PC-9 (cell line): ENCODE measurements around the gene ZNF121. TPM values are rescaled to one million over a fixed set of nuclear protein-coding genes. Genes with fewer than 3 reads are reported as not detected.
A peak's percentile ranks its signal among the peaks of the same experiment; 100 is the strongest.

Experiments used
- BruUV-seq: library from RNA; stranded (reverse); fragments of 400-500 nt; replicated peaks from 2 replicates; lab custom pipeline; 2021; lab: Mats Ljungman, UMichigan
- CTCF ChIA-PET: fragments of 300-600 bp; sonication (Branson Sonifier 250); formaldehyde crosslinking; loops from one replicate; lab custom pipeline; 2022; ENCODE audit warnings: antibody characterized with exemption; lab: Charles Lee
- POLR2A ChIA-PET: fragments of 300-600 bp; sonication (Branson Sonifier 250); formaldehyde crosslinking; loops from one replicate; lab custom pipeline; 2022; ENCODE audit warnings: antibody characterized with exemption; ENCODE audit not compliant: unreplicated experiment; lab: Charles Lee
- DNase-seq, 2 experiments: peaks; one replicate each; pipeline versions ENCODE4 v3.0.0 to v3.0.0-alpha.2; 2015 to 2022; ENCODE audit warnings: mixed read lengths in 1 of 2
- H2AFZ ChIP-seq: fragments of 200-600 bp; sonication (generic); 2 replicates; pipeline ENCODE4 v1.8.1; 2017; ENCODE audit warnings: antibody characterized with exemption
- H3F3A ChIP-seq: fragments of 200-600 bp; sonication (generic); 2 replicates; pipeline ENCODE4 v1.8.1; 2017; ENCODE audit warnings: antibody characterized with exemption, mild to moderate bottlenecking, low read depth; ENCODE audit not compliant: insufficient read depth
- H3K27ac ChIP-seq: fragments of 200-600 bp; sonication (generic); 2 replicates; pipeline ENCODE4 v1.6.1; 2016; ENCODE audit warnings: mixed run types
- H3K27me3 ChIP-seq: fragments of 200-600 bp; sonication (generic); 2 replicates; pipeline ENCODE4 v1.6.1; 2016; ENCODE audit warnings: low read depth, mixed run types; ENCODE audit not compliant: insufficient read depth
- H3K36me3 ChIP-seq: fragments of 200-600 bp; sonication (generic); 2 replicates; pipeline ENCODE4 v1.6.1; 2016; ENCODE audit warnings: low read depth, mixed run types
- H3K4me1 ChIP-seq: fragments of 200-600 bp; sonication (generic); replicated peaks from 2 replicates; pipeline ENCODE4 v1.6.1; 2016; ENCODE audit warnings: mixed run types; ENCODE audit not compliant: insufficient read depth
- H3K4me2 ChIP-seq: fragments of 200-600 bp; sonication (generic); 2 replicates; pipeline ENCODE4 v1.6.1; 2017; ENCODE audit warnings: mixed run types
- H3K4me3 ChIP-seq: fragments of 200-600 bp; sonication (generic); 2 replicates; pipeline ENCODE4 v1.6.1; 2016; ENCODE audit warnings: mixed run types
- H3K79me2 ChIP-seq: fragments of 200-600 bp; sonication (generic); 2 replicates; pipeline ENCODE4 v1.6.1; 2017; ENCODE audit warnings: low read depth, mixed run types
- H3K9me2 ChIP-seq: fragments of 200-600 bp; sonication (generic); 2 replicates; pipeline ENCODE4 v1.8.1; 2017; ENCODE audit warnings: mild to moderate bottlenecking; ENCODE audit not compliant: insufficient read depth
- H3K9me3 ChIP-seq: fragments of 200-600 bp; sonication (generic); 2 replicates; pipeline ENCODE4 v1.8.1; 2016; ENCODE audit warnings: low read depth; ENCODE audit not compliant: insufficient read depth
- H4K20me1 ChIP-seq: fragments of 200-600 bp; sonication (generic); 2 replicates; pipeline ENCODE4 v1.8.1; 2017; ENCODE audit not compliant: insufficient read depth
- CTCF ChIP-seq: fragments of 200-600 bp; sonication (generic); conservative IDR thresholded peaks from 2 replicates; pipeline ENCODE4 v1.6.1; 2017; ENCODE audit warnings: mixed run types, antibody characterized with exemption, mild to moderate bottlenecking, moderate library complexity
- EZH2 ChIP-seq: fragments of 200-600 bp; sonication (generic); IDR thresholded peaks from 2 replicates; pipeline ENCODE4 v1.8.0; 2017; ENCODE audit warnings: antibody characterized with exemption, low read depth
- intact Hi-C: fragments of 100-400 bp; cut with micrococcal nuclease; formaldehyde crosslinking; loops from one replicate; pipeline ENCODE4 v1.10.0; 2022; ENCODE audit not compliant: unreplicated experiment
- total RNA-seq: library from RNA; stranded (reverse); gene quantifications from 2 replicates; pipeline ENCODE4 v1.2.3, GENCODE V29; 2021

ZNF121 gene
- total RNA-seq, 1 experiment from 2014 or later = 51.3 TPM

- no peaks in the 10 kb centered on the region for H4K20me1 ChIP-seq
- no peaks in the 10 kb centered on the region for H3K9me2 ChIP-seq
- no peak for DNase-seq
- H3K27ac ChIP-seq = no peak overlapping the region
- ChIA-PET POLR2A (interaction anchor here (1.7 kb wide), 1 partner anchor 146 kb away, joined by 10 read pairs; the partner anchor contains the start of gene ZNF846), CTCF (interaction anchor here (0.6 kb wide), 1 partner anchor 635 kb away, joined by 4 read pairs; no protein-coding TSS in a partner anchor)
- H3K4me2 ChIP-seq = no peak overlapping the region; the same call in 1 of the 2 replicates
- H3K27me3 ChIP-seq = no peaks in the 10 kb centered on the region
- peaks cover 9% of the 10 kb centered on the region for H3K4me1 ChIP-seq
- intact Hi-C loops = loop anchor here (10.0 kb wide), 1 partner anchor 292 kb away; no protein-coding TSS in a partner anchor
- H3K4me3 ChIP-seq = peak overlapping the region; percentile 18; the same call in 1 of the 2 replicates
- H3K36me3 ChIP-seq = peaks cover 18% of the 10 kb centered on the region
- TF ChIP-seq EZH2 (no peak), CTCF (no peak)
- no TSS peak for BruUV-seq
- H3K9me3 ChIP-seq = no peaks in the 10 kb centered on the region; the same call in 1 of the 2 replicates
- peaks cover 19% of the 10 kb centered on the region for H3K79me2 ChIP-seq
- H2AFZ ChIP-seq = no peak overlapping the region
- peaks cover 6% of the 10 kb centered on the region; the same call in 1 of the 2 replicates for H3F3A ChIP-seq
These were observed 38.2 kb upstream of the ZNF121 start for GRCh38 chr19:9622531-9622930.

GRCh38 chr19:9621156-9622037 lies 37.1 kb upstream of the ZNF121 start, which contains the start of gene ZNF561:
TSS of gene ZNF561 (minus strand) at chr19:9621232. CDS start at chr19:9619456, 1,776 bp downstream.
- peaks cover 9% of the 10 kb centered on the region for H3K4me1 ChIP-seq
- peaks cover 6% of the 10 kb centered on the region; the same call in 1 of the 2 replicates for H3F3A ChIP-seq
- peaks cover 19% of the 10 kb centered on the region for H3K79me2 ChIP-seq
- BruUV-seq = TSS peak; percentile 93
- H3K27ac ChIP-seq = peak within 1 kb of the TSS; percentile 65
- no peaks in the 10 kb centered on the region for H3K27me3 ChIP-seq
- DNase-seq = peak; percentile 62 to 74
- no peaks in the 10 kb centered on the region for H4K20me1 ChIP-seq
- TF ChIP-seq CTCF (no peak), EZH2 (no peak)
- peak within 1 kb of the TSS; percentile 97 for H2AFZ ChIP-seq
- ChIA-PET CTCF (interaction anchor here (0.6 to 0.7 kb wide), 2 partner anchors 490 to 634 kb away, joined by 3 to 4 read pairs; no protein-coding TSS in a partner anchor), POLR2A (interaction anchor here (1.7 kb wide), 1 partner anchor 147 kb away, joined by 10 read pairs; the partner anchor contains the start of gene ZNF846)
- H3K9me3 ChIP-seq = no peaks in the 10 kb centered on the region; the same call in 1 of the 2 replicates
- no peaks in the 10 kb centered on the region for H3K9me2 ChIP-seq
- peak within 1 kb of the TSS; percentile 81 for H3K4me2 ChIP-seq
- intact Hi-C loops = loop anchor here (2.0 to 10.0 kb wide), 2 partner anchors 37 to 293 kb away; partner anchors contain the start of gene ZNF121
- H3K36me3 ChIP-seq = peaks cover 27% of the 10 kb centered on the region
- peak within 1 kb of the TSS; percentile 86 for H3K4me3 ChIP-seq

- H3K36me3 ChIP-seq = peaks cover 33% of the 10 kb centered on the region
- H3K27me3 ChIP-seq = no peaks in the 10 kb centered on the region
- H3K4me2 ChIP-seq = peak overlapping the region; percentile 81
- no peaks in the 10 kb centered on the region for H3K9me2 ChIP-seq
- peaks cover 6% of the 10 kb centered on the region; the same call in 1 of the 2 replicates for H3F3A ChIP-seq
- H2AFZ ChIP-seq = peak overlapping the region; percentile 97
- H3K79me2 ChIP-seq = peaks cover 19% of the 10 kb centered on the region
- H3K27ac ChIP-seq = peak overlapping the region; percentile 65
- H3K4me1 ChIP-seq = peaks cover 9% of the 10 kb centered on the region
- CTCF ChIA-PET = no interaction called here
- BruUV-seq = no TSS peak
- intact Hi-C loops = loop anchor here (2.0 to 10.0 kb wide), 2 partner anchors 36 to 294 kb away; partner anchors contain the start of gene ZNF121
- H3K9me3 ChIP-seq = no peaks in the 10 kb centered on the region; the same call in 1 of the 2 replicates
- H4K20me1 ChIP-seq = no peaks in the 10 kb centered on the region
- peak overlapping the region; percentile 86 for H3K4me3 ChIP-seq
- POLR2A ChIA-PET = no interaction called here
- DNase-seq = no peak
- TF ChIP-seq CTCF (peak; percentile 28; the same call in 1 of the 2 replicates), EZH2 (no peak)
These were observed 36.5 kb upstream of the ZNF121 start for GRCh38 chr19:9620842-9621155.
